CD4-positive, alpha-beta T cell treated with Interleukin-4 for 4 hours (primary cell): ENCODE results near the gene SPSB4.

Source experiments
- DNase-seq: peaks from one replicate; pipeline ENCODE4 v3.0.0-alpha.2; 2020

The SPSB4 gene

DNA sequence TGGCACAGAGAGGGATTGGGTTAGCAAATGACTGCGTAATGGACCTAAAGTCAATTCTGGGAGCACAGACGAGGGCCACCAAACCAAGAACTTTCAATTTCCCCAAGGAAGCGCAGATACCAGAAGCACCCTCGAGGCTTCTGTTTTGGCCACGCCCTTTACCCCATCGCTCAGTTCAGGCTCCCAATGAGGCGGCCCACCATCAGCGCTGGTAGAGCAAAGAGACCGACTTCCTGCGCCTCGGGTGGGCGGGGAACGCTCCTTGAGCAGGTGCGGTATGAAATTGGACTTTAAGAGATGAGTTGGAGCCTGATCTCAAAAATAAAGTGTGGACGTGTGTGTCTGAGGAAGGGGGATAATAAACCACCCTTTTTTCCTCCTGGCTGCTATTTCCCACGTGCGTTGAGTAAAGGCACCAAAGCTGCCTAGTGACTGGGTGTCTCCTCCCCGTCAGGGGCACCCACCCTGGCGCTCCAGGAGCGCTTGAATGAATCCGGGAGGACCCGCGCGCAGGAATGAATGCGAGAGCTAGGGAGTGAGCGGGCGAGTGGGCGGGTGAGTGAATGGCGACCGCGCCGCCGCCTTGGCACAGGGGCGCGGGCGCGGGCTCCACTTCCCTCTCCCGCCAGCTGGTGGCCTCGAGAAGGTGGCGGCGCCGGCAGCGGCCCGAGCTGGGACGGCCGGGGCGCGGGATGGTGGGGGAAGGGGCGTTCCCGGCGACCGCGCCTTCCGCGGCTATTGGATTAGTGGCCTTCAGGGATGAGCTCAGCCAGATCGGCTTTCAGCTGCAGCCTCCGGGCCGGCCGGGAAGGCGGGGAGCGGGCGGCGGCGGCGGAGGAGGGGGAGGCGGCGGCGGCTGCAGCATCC is at the start of gene SPSB4:
SPSB4 (plus strand) TSS at position 772 of the 867 bp plus-strand sequence. CDS start 14,758 bp downstream, outside the sequence.
- DNase-seq, result no peak

DNA sequence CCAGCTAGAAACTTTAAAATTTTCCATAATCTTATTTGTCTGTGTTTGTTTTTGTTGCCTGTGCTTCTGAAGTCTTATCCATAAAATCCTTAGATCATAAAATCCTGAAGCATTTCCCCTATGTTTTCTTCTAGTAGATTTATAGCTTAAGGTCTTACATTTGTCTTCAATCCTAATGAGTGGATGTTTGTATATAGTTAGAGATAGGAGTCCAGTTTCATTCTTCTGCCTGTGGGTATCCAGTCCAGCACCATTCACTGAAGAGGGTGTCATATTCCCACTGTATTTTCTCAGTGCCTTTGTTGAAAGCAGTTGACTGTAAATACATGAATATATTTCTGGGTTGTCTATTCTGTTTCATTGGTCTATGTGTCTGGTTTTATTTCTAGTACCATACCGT is 44.8 kb upstream of the SPSB4 start:
- no peak for DNase-seq

DNA sequence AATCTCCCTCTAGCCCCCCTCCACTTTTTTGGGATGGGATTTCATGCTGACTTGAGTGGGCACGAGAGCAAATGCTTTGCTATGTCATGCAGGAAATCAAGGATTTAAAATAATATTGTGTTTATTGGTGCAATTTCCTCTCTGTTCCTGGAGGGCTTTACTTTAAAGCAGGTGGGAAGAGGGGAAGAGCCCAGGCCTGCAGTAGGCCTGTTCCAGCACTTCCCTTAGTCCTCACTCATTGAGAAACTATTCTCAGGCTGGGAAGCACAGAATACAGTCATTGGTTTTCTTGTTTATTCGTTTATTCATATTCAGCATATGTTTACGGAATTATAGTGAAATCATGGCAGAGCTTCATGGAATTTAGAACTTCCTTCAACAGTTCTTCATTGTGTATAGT is 41.7 kb upstream of the SPSB4 start:
- DNase-seq, result no peak

DNA sequence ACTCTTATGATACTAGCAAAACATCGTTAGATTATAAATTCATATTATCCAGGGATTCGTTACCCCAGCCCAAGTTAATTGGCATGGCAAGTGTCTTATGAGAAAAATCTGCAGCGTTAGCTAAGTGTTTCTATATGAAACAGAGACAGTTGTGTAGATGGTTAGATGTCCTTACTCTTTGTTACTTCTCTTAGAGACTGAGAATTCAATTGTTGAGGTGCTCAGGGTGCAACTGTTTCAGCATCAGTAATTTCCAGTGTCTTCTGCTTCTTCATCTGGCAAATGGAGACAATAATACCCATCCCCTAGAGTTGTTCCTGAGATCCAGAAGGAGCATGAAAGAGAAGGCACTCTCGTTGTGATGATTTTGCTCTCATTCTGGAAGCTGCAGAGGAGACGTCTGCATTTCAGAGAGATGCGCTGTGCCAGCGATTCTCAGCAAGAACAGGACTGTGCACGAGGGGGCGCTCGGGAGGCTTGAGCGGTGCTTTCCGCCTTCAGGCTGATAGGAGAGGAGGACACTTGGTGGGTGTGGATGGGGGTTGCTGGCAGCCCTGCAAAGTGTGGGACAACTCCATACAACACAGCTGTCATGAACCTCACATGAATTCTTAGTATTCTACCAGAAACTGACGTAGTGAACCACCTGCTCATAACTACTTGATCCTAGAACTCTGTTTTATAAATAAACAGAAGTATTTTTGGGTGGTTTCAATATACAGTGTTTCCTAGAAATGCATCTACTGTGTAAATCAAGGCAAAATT is 39.7 kb upstream of the SPSB4 start:
- DNase-seq, result peak; percentile 51

DNA sequence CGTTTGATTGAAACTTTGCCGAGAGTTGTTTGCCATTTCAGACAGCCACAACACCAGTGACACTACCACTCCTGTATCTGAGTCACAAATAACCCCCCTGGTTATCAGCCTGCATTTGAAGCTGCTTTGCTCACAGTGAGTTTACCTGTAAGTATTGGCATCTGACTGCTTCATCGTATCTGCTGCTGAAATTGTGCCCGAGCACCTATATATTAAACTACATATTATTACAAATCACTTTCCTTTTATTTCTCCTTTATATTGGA is 39.2 kb upstream of the SPSB4 start:
- no peak for DNase-seq

DNA sequence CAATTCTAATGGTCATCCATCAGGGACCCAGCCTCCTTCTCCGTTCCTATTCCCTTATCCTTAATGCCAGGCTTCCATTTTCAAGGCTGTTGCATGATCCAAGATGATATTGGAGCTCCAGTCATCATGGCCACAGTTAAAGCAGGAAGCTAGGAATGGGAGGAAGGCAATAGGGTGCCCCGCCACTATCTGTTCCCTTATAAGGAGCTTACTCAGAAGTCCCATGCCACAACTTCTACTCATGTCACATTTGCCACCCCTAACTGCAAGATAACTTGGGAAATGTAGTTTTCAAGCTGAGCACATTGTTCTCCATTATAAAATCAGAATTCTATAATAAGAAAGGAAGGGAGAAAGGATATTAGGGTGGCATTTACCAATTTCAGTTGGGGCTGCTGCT is 38.6 kb upstream of the SPSB4 start:
- no peak for DNase-seq

DNA sequence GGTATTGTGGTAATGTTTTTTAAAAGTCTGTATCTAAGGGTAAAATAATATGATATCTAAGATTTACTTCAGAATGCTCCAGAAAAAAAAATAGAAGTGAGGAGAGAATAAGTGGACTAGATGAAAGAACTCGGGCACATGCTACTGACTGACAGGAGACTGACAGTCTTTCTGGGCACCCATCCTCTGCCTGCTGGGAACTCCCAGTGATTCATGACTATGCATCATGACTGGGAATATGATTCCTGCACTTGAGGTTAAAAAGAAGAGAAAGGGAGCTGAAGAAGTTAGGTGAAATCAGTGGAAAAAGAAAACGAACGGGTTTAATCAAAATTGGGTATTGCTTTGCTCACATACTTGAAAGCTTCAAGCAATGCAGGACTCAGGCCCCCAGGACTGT is 35.7 kb upstream of the SPSB4 start:
- no peak for DNase-seq

DNA sequence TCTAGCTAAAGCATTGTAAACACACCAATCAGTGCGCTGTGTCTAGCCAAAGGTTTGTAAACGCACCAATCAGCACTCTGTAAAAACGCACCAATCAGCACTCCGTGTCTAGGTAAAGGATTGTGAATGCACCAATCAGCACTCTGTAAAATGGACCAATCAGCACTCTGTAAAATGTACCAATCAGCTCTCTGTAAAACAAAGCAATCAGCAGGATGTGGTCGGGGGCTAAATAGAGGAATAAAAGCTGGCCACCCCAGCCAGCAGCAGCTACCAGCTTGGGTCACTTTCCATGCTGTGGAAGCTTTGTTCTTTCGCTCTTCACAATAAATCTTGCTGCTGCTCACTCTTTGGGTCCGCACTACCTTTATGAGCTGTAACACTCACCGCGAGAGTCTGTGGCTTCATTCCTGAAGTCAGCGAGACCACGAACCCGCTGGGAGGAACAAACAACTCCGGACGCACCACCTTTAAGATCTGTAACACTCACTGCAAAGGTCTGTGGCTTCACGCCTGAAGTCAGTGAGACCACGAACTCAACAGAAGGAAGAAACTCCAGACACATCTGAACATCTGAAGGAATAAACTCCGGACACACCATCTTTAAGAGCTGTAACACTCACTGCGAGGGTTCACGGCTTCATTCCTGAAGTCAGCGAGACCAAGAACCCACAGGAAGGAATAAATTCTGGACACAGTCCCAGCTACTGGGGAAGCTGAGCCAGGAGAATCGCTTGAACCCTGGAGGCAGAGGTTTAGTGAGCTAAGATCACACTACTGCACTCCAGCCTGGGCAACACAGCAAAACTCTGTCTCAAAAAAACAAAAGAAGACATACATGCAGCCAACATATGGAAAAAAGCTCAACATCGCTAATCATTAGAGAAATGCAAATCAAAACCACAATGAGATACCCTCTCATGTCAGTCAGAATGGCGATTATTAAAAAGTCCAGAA is 33.5 kb upstream of the SPSB4 start:
- DNase-seq, result peak; percentile 5

DNA sequence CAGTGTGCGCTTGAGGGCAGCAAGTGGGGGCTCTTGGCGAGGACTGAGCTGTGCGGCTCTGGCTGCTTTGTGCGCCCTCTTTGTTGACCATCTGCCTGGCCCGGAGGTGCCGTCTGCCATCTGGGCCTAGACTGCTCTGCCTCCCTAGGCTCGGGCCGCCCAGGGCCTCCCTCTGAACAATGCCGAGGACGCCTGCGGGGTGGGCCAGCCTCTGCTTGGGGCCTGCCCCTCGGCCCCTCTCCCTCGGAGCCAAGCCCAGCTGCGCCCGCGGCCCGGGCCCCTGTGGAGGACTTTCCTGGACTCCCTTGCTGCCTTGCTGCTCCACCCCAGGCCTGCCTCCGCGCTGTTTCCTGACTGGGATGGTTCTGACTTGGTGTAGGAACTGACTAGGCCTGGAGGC is 31.9 kb upstream of the SPSB4 start:
- DNase-seq, result no peak

DNA sequence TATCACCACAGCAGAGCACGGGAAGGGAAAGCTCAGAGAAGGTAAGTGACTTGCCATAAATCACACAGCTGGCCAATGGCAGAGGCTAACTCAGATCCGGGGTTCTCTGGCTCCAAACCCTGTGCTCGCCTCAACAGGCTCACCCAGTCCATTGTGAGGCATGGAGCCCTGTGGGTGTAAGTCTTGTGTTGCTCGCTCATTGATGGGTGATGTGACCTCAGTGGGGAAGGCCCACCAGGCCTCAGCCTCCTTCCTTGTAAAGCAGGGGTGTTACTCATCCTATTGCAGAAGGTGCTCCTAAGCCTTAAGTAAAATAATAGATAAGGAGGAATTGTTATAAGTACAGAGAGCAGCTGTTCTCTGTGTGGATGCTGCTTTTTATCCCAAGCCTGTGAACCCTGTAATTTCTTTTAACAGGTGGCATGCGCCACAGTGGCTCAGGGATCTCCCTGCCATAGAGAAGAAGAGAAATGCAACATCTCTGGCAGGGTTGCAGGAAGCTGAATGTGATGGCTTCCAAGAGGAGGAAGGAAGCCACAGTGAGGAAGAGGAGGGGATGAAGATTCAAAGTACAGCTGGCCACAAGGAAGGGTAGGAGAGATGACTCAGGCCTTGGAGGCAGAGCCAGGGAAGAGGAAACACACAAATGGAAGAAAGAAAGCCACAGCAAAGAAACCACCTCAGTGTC is 30.9 kb upstream of the SPSB4 start:
- DNase-seq, result no peak

DNA sequence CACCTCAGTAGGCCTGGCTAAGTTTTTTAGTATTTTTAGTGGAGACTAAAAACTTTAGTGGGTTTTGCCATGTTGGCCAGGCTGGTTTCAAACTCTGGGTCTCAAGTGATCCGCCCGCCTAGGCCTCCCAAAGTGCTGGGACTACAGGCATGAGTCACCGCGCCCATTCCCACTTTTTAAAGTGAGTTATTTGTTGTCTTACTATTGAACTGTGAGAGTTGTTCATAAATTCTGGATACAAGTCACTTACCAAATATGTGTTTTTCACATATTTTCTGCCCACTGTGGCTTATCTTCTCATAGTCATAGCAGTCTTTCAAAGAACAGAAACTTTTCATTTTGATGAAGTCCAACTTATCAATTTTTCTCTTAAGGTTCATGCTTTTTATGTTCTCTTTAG is 29.9 kb upstream of the SPSB4 start:
- DNase-seq, result no peak

DNA sequence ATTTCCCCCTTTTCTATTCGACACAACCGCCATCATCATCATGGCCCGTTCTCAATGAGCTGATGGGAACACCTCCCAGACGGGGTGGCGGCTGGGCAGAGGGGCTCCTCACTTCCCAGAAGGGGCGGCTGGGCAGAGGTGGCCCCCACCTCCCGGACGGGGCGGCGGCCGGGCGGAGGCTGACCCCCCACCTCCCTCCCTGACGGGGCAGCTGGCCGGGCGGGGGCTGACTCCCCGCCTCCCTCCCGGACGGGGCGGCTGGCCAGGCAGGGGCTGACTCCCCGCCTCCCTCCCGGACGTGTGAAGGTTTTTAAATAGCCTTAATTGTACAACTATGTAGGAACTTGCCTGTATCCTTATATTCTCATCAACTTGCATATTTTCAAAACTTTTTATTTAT is 20.9 kb upstream of the SPSB4 start:
- DNase-seq, result no peak

DNA sequence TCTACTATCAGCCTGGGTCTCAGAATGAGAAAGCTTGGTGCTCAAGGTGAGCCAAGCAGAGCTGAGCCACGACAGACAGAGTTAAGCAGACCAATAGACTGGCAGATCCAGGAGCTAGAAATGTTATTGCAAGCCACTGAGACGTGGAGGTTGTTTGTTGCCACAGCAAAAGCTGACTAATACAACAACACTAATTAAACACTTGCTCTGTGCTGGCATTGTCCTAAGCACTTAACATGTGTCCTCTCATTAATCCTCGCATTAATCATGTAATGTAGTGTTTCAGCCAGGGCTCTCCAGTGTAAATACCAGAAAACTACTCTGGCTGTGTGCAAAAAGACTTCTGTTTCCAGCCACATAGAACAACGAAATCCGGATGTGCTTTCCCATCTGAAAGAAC is 11.6 kb upstream of the SPSB4 start:
- DNase-seq, result no peak

DNA sequence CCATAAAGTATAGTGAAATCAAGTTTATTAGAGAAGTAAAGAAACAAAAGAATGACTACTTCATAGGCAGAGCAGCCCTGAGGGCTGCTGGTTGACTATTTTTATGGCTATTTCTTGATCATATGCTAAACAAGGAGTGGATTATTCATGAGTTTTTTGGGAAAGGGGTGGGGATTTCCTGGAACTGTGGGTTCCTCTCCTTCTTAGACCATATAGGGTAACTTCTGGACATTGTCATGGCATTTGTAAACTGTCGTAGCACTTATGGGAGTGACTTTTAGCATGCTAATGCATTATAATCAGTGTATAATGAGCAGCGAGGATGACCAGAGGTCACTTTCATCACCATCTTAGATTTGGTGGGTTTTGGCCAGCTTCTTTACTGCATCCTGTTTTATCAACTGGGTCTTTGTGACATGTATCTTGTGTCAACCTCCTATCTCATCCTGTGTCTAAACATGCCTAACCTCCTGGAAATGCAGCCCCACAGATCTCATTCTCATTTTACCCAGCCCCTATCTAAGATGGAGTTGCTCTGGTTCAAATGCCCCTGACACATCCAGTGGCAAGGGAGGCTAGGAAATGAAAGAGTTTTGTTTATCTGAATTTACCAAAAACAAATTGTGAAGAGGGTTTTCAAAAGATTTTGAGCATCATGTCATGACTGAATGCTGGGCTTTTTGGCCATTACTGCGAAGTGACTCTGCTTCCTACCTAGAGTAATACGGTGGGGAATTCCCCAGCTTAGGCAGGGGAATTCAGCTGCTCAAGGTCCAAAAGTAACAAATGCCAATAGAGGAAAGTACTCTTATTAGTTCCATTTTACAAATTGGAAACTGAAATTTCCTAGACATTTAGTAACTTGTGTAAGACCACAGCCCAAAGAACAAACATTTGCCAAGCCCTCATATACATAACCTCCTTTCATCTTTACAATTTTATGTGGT is 6.2 kb upstream of the SPSB4 start:
- DNase-seq, result no peak

DNA sequence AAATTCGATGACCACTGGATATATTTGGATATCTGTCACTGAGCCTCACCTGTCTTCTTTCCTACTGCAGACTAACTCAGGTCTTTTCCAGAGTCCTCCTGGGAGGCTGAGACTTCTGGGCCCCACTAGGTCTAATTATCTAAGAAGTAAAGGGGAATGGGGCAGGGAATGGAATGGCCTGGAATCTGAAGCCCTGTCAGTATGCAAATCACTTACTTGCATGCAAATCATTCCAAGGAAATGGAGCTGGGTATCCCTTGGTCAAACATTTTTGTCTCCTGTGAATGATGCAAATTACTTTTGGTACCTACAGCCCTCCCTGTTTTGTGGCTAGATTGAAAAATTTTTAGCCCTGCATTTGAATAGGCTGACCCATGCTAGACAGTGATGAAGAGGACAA is 5.3 kb upstream of the SPSB4 start:
- DNase-seq, result no peak

DNA sequence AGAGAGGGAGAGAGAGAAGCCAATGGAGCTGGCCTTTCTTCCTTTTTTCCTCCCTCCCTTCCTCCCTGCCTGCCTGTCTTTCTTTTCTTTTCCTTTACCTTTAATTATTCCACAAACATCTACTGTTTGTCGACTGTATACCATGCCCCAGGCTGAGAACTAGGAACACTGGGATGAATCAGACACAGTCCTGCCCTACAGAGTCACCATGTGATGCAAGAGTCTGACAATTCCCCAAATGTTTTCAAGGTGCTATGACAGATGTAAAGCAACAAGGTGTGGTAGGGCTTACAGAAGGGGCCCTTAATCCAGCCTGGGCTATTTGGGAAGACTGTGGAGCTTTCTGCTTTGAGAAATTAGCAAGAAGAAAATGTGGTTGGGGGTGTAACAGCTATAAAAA is 4.0 kb upstream of the SPSB4 start:
- no peak for DNase-seq

DNA sequence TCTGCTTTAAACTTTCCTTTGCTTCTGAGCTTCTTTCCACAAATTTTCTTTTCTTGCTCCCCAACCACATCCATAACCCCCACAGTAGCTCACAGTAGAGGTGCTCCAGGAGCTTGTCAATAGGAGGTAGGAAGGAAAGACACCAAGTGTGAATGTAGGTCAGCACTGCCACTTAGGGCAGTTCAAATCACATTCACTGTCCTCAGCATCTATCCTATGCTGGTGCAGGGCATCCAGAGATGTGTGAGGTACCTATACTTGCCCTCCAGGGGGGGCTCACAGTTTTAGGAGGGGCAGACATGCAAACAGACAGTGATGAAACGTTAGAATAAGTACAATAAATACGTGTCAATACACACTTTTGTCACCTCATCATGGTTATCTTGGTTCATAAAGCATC is 1.5 kb upstream of the SPSB4 start:
- DNase-seq, result no peak

DNA sequence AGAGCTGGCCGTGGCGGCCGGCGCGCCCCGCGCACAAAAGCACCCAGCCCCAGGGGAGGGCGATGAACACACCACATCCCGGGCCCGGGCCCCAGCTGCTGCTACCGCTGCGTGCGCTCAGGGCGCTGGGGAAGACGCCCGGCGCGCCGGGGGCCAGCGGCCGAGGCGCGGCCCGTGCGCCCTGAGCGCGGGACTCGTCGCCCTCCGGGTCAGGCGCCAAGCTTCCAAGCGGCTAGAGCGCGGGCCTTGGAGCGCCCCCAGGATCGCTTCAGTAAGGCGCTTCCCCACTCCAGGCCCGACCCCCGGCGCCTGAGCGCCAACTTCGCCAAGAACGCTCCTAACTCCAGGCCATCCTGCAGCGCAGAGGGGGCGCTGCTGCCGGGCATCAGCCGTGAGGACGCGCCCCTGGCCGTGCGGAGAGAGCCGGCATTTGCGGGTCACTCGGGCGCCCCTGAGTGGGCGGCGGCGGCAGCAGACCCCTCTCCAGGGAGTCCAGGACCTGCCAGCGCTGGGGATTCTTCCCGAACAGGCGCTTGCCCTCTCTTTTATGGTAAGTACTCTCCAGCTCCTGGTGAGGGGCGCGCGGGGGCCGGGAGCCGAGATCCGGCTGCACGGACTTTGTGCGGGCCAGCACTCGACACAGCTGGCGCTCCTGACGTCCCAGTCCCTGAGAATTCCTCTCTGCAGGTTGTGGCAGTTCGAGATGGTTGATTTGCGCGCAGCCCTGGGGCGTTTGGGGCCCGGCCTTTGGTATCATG is 475 bp downstream of the SPSB4 start:
- no peak for DNase-seq

DNA sequence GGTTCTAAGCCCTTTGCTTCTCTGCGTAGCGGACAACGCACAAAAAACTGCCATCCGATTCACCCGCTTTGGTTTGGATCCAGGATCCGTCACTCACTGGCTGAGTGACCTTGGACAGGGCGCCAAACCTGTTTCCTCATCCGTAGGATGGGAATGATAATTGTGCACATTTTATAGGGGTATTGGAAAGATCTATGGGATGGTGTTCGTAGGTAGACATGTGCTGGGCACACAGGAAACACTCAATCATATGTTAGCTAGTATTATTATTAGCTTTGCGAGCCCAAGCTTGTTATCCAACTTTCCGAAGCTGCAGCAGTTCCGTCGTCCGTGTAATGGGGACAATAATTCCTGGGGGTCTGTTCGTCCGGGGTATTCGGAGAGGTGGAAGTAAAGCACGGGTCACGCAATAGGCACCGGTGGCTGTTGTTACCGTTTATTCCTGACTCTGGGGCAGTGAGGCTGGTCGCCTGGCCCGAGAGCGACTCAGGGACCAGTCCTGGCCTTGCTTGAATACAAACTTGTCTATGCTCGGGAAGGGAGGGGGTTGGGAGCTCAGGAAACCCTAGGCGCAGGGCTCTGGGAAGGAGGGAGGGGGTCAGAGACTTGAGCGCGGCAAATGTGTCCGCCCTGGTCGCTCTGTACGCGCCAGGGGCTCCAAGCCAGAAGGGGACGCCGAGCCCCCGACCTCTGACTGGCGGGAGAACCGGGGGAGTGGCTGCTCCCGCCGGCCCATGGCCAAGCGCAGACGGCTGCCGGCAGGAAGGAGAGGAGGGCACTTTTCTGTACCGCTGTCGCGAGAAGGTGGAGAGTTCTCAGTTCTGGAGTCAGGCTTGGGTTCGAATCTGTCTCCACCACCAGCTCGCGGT is 1.3 kb downstream of the SPSB4 start:
- no peak for DNase-seq

DNA sequence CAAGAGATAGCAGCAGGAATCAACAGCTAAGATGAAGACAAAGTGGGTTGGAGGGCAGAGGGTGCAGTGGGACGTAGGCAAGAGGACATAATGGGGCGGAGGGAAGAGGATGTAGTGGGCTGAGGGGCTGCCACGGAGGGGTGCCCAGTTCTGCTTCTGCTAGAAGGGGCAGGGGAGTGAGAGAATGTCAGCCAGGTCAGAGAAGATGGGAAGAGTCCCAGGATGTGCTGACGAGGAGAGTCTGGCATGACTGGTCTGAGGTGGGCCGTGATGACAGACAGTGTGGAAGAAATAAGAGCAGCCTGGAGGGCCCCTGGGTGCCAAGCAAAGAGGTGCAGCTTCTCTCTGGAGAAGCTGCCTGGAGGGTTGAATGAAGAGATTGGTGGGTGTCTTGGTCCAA is 4.0 kb downstream of the SPSB4 start:
- no peak for DNase-seq
